HG03575 (cell line): ENCODE results near the gene ZKSCAN8.
"Not testable (repeated sequence)": the region's sequence is repeated elsewhere in the genome, so short reads cannot be mapped to it uniquely, and the experiment has no call there.

ENCODE experiments used
- ATAC-seq: cut with Tn5 transposase; IDR thresholded peaks from one replicate; pipeline ENCODE4 v1.9.1; 2021; ENCODE audit not compliant: unreplicated experiment, insufficient number of reproducible peaks, low FRiP score; ENCODE audit errors: extremely low read depth

ZKSCAN8 gene

DNA sequence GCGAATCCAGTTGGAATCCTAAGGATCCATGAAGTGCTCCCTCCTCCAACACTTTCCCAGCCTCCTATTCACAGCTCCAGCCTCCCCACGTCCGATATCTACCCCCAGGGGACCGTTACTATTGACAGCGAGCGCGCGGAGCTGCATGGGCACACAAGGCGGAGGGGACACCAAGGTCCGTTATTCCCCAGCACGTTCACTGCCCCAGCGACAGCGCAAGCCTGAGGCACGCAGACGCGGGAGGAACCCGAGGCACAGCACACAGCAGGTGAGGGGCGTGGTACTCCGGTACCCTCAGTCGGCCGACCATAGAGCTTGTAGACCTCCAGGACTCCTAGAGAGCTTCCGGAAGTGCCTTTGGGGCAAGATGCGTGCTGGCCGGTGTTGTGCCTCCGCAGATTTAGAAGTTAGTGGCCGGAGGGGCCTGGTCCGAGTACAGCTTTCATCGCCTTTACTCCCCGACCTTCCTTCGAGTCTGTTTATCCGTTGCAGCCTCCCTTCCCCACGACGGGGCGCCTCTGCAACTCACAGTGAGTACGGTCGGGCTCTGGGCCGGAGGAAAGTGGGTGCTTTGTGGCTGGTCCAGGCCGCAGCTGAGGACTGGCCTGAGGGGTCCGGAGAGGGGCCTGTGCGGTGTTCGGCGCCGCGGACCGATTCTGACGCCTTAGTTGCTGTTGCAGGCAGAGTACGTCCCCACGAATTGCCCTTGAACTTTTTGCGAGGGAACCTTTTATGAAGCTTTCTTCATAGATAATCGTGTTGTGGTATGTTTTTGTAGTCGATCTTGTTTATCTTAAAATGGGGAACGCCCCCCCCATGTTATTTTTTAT lies at the start of gene ZKSCAN8:
ZKSCAN8 (plus strand) TSS at position 384 of the 830 bp plus-strand sequence. CDS start 6,525 bp downstream, outside the sequence.
- no peak for ATAC-seq

DNA sequence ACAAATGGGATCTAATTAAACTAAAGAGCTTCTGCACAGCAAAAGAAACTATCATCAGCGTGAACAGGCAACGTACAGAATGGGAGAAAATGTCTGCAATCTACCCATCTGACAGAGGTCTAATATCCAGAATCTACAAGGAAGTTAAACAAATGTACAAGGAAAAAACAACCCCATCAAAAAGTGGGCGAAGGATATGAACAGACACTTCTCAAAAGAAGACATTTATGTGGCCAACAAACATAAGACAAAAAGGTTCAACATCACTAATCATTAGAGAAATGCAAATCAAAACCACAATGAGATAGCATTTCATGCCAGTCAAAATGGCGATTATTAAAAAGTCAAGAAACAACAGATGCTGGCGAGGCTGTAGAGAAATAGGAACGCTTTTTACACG lies 39.5 kb upstream of the ZKSCAN8 start:
- ATAC-seq, result not testable (repeated sequence)

- ATAC-seq, result not testable (repeated sequence)
These were observed 39.0 kb upstream of the ZKSCAN8 start for GRCh38 chr6:28102699-28103098.

- ATAC-seq, result no peak
These were observed 37.1 kb upstream of the ZKSCAN8 start for GRCh38 chr6:28104392-28105244.

DNA sequence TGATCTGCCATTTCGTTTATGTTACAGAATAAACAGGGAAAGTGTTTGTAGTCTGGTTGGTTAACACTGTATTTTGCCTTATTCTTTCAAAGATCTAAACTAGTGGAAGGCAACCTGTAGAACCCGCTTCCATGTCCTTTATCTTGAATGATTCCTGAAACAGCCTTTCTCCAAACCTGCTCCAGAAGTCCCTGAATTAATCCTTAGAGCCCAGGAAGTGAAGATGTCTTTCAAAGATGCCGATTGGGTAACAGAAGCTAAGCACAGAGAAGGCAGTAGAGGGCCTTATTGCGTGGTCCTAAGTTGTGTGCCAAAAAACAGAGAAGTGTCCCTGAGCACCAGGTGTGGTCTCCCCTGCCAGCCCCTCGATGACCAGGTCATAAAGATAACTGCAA lies 36.4 kb upstream of the ZKSCAN8 start:
- ATAC-seq, result no peak

DNA sequence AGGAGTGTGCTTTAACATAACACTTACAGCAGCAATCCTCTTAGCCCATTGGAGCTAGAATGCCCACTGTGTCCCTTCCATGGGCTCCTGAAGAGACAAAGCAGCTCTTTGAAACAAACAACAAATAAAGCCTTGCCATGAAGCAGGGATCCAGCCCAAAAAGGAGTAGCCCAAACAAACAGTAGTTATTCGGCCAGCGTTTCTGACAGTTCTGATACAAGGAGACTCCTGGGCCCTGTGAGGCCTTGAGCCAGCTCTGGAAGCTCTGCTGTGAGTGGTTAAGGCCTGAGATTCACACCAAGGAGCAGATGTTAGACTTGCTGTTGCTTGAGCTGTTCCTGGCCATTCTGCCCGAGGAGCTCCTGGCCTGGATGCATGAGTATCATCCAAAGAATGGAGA lies 34.2 kb upstream of the ZKSCAN8 start:
- ATAC-seq, result no peak

DNA sequence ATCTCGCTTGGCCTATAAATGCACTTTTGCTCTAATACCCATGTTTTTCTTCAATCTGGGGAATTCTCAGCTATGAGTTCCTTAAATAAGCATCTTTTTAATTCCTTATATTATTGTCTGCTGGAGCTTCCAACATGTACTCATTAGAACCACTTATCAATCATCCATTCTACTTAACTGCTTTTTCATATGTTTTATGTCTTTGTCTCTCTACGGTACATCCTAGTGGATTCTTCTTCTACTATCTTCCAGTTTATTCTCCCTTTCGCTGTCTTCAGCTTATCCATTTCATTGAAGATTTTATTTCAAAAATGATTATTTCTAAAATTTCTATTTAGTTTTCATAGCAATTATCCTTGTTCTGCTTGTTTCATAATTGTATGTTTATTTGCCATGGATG lies 29.7 kb upstream of the ZKSCAN8 start:
- ATAC-seq, result no peak

GRCh38 chr6:28115799-28116198 lies 25.9 kb upstream of the ZKSCAN8 start:
- no peak for ATAC-seq

GRCh38 chr6:28117386-28118050 lies 24.2 kb upstream of the ZKSCAN8 start:
- no peak for ATAC-seq

- no peak for ATAC-seq
These were observed 23.5 kb upstream of the ZKSCAN8 start for GRCh38 chr6:28118217-28118616.

DNA sequence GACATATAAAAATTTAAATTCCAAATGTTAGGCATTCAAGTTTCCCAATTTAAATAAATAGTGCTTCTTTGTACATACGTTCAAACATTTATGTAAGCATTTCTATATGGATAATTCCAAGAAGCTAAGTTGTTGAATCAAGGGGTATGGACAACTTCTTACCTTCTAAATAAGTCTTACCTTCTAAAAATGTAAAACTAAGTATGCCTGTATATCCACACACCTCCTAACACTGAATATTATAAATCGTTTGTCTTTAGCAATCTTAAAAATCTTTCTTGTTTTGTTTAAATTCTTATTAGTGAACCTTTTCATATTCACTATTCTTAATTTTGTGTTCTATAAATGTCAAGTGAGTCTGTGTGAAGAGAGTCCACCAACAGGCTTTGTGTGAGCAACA lies 19.8 kb upstream of the ZKSCAN8 start:
- ATAC-seq, result no peak

- not testable (repeated sequence) for ATAC-seq
These were observed 19.4 kb upstream of the ZKSCAN8 start for GRCh38 chr6:28122283-28122682.

DNA sequence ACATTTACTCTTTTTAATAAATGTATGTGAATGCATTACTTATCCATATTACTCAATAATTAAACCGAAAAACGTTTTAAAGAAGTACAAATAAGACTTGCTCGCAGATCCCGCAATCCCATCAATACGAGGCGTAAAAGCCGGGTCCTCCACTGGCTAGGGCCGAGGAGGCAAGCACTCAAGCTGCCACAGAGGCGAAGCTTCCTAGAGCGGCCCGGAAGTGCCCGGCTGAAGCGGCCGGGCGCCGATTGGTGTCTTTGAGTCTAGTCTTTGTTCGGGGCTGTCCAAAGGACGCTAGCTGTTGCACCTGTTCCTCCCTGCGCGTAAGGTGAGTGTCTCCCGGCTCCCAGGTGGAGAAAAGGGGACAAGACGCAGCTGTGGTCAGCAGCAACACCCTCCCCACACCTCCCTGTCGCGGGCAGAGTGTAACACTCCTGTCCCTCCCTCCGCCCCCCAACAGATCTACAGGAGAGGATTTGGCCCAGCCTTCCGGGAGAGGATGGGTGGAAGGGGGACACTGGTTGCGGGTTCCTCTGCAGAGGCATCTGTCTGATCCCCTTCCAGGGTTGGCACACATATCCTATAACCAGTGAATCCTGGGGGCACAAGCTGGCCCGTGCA lies 17.2 kb upstream of the ZKSCAN8 start, which contains the start of gene ZSCAN16:
ZSCAN16 (plus strand) TSS at position 260 of the 621 bp plus-strand sequence. CDS start 835 bp downstream, outside the sequence.
- ATAC-seq, result no peak

GRCh38 chr6:28124971-28125353 lies 16.7 kb upstream of the ZKSCAN8 start:
- no peak for ATAC-seq

GRCh38 chr6:28125401-28125800 lies 16.3 kb upstream of the ZKSCAN8 start:
- no peak for ATAC-seq

- no peak for ATAC-seq
These were observed 7.7 kb upstream of the ZKSCAN8 start for GRCh38 chr6:28134015-28134414.

DNA sequence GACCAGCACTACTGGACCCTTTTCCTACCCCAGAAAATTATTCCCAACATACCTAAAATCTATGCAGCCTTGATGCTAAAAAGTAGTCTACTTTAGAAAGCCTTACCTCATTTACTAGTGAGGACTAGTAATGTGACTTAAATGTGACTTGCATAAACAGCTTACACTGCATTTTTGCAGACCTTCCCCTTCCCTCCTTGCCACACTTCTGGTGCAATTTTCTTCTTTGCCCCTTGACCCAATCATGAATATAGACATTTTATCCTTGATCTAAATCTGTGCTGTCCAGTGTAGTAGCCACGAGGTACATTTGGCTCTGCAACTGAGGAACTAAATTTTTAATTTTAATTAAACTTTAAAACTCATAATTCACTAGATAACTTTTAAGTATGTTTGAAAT lies 7.0 kb upstream of the ZKSCAN8 start:
- ATAC-seq, result no peak

- ATAC-seq, result no peak
These were observed 6.3 kb upstream of the ZKSCAN8 start for GRCh38 chr6:28135393-28135792.
